Ureter (tissue), 1 donor: Measurements from ENCODE around the gene ANKRD42. TPM values are rescaled to one million over a fixed set of nuclear protein-coding genes. Genes with fewer than 3 reads are reported as not detected.
"Not testable (repeated sequence)": the region's sequence is repeated elsewhere in the genome, so short reads cannot be mapped to it uniquely, and the experiment has no call there.

Source experiments
- DNase-seq: peaks from one replicate; pipeline ENCODE4 v3.0.0-alpha.2; 2020; ENCODE audit warnings: low spot score
- total RNA-seq: library from RNA; stranded (reverse); gene quantifications from one replicate; pipeline ENCODE4 v1.2.4, GENCODE V29; 2023
- donor health status: DM: yes; HTN: yes; CAD: no.

The ANKRD42 gene
- total RNA-seq, 1 donor from 2014 or later: 13.0 TPM

- DNase-seq: peak; percentile 46
These were observed 47.9 kb downstream of the ANKRD42 start for GRCh38 chr11:83241291-83241946.

- no peak for DNase-seq
These were observed 55.9 kb downstream of the ANKRD42 start for GRCh38 chr11:83249445-83249844.

- no peak for DNase-seq
These were observed 56.6 kb downstream of the ANKRD42 start for GRCh38 chr11:83249972-83250593.

GRCh38 chr11:83252266-83252665 lies 58.8 kb downstream of the ANKRD42 start:
- DNase-seq: no peak

GRCh38 chr11:83252941-83253340 lies 59.4 kb downstream of the ANKRD42 start:
- no peak for DNase-seq

- no peak for DNase-seq
These were observed 61.9 kb downstream of the ANKRD42 start for GRCh38 chr11:83255366-83255765.

- DNase-seq: no peak
These were observed 63.3 kb downstream of the ANKRD42 start for GRCh38 chr11:83256602-83257340.

- no peak for DNase-seq
These were observed 64.3 kb downstream of the ANKRD42 start for GRCh38 chr11:83257761-83258168.

GRCh38 chr11:83259559-83259958 lies 66.0 kb downstream of the ANKRD42 start:
- DNase-seq: no peak

GRCh38 chr11:83265331-83265730 lies 71.8 kb downstream of the ANKRD42 start:
- DNase-seq: no peak

GRCh38 chr11:83269080-83269479 lies 75.6 kb downstream of the ANKRD42 start:
- DNase-seq: not testable (repeated sequence)

- not testable (repeated sequence) for DNase-seq
These were observed 78.2 kb downstream of the ANKRD42 start for GRCh38 chr11:83271734-83272133.

GRCh38 chr11:83272627-83273026 lies 79.1 kb downstream of the ANKRD42 start:
- no peak for DNase-seq

GRCh38 chr11:83275888-83276641 lies 82.6 kb downstream of the ANKRD42 start:
- DNase-seq: no peak

GRCh38 chr11:83278351-83278750 lies 84.8 kb downstream of the ANKRD42 start:
- no peak for DNase-seq

- DNase-seq: no peak
These were observed 86.7 kb downstream of the ANKRD42 start for GRCh38 chr11:83280256-83280655.

- no peak for DNase-seq
These were observed 88.7 kb downstream of the ANKRD42 start for GRCh38 chr11:83282084-83282716.

GRCh38 chr11:83284501-83285150 lies 91.1 kb downstream of the ANKRD42 start:
- DNase-seq: no peak

- no peak for DNase-seq
These were observed 91.7 kb downstream of the ANKRD42 start for GRCh38 chr11:83285151-83285770.

- peak; percentile 97 for DNase-seq
These were observed 92.4 kb downstream of the ANKRD42 start, which contains the start of gene CCDC90B for GRCh38 chr11:83285771-83286528. CCDC90B (minus strand) TSS chr11:83286367; CDS start chr11:83285972, 395 bp downstream.
